ENCODE measurements around the gene VPS52.

The VPS52 gene

DNA sequence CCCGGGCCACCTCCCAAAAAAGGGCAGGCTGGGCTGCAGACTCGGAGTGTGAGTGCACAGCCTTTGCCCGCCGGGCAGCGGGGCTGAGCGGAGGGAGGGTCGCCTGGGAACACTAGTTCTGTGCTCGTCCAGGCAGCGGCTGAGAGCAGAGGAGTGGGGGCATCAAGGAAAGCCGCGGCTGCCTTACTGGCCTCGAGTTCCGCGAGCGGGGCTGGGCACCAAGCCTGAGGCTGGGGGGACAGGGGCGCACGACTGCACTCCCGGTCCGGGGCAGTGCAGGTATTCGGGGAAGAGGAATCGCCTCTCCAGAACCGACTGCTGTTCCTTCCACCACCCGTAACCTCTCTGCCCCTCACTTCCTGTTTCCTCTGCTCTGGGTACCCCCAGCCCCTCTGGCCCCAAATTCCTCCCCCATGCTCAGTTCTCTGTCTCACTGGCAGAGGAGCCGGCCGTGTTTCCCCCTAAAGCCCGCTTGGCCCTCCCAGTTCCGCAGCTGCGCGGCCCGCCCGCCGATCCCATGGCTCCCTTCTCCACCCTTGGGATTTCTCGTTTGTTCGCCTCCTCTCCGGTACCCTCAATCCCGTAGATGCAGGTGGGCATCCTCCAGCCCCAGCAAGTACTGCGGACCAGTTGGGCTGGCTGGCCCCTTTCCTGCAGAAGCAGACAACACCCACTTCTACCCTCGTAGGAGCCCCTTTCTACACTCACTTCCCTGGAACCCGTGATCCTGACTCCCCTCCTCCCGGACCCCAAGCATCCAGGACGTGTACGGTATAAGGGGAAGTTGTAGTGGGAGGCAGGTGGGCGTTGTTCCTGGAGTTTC lies 58.3 kb downstream of the VPS52 start:
- Histone ChIP-seq H3K27me3 (ENCODE audit: insufficient read depth, poor library complexity, severe bottlenecking) (peaks cover 3% of the 10 kb centered on the region), H3K4me3 (replicated peaks; ENCODE audit: insufficient read depth, low read length) (peak overlapping the region; percentile 32), H3K27ac (replicated peaks) (no peak overlapping the region)
- DNase-seq (ENCODE audit: low read depth in 1 of 2, low spot score in 1 of 2), result peak in 1 of 2 experiments; percentile 32
- no peak for TF ChIP-seq GABPA (IDR thresholded peaks at IDR 0.05; ENCODE audit: low read depth)
- TF ChIP-seq, protein P1, sequence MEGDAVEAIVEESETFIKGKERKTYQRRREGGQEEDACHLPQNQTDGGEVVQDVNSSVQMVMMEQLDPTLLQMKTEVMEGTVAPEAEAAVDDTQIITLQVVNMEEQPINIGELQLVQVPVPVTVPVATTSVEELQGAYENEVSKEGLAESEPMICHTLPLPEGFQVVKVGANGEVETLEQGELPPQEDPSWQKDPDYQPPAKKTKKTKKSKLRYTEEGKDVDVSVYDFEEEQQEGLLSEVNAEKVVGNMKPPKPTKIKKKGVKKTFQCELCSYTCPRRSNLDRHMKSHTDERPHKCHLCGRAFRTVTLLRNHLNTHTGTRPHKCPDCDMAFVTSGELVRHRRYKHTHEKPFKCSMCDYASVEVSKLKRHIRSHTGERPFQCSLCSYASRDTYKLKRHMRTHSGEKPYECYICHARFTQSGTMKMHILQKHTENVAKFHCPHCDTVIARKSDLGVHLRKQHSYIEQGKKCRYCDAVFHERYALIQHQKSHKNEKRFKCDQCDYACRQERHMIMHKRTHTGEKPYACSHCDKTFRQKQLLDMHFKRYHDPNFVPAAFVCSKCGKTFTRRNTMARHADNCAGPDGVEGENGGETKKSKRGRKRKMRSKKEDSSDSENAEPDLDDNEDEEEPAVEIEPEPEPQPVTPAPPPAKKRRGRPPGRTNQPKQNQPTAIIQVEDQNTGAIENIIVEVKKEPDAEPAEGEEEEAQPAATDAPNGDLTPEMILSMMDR (IDR thresholded peaks at IDR 0.05; ENCODE audit: insufficient read depth, low read length), result no peak
- TF ChIP-seq, protein P2, sequence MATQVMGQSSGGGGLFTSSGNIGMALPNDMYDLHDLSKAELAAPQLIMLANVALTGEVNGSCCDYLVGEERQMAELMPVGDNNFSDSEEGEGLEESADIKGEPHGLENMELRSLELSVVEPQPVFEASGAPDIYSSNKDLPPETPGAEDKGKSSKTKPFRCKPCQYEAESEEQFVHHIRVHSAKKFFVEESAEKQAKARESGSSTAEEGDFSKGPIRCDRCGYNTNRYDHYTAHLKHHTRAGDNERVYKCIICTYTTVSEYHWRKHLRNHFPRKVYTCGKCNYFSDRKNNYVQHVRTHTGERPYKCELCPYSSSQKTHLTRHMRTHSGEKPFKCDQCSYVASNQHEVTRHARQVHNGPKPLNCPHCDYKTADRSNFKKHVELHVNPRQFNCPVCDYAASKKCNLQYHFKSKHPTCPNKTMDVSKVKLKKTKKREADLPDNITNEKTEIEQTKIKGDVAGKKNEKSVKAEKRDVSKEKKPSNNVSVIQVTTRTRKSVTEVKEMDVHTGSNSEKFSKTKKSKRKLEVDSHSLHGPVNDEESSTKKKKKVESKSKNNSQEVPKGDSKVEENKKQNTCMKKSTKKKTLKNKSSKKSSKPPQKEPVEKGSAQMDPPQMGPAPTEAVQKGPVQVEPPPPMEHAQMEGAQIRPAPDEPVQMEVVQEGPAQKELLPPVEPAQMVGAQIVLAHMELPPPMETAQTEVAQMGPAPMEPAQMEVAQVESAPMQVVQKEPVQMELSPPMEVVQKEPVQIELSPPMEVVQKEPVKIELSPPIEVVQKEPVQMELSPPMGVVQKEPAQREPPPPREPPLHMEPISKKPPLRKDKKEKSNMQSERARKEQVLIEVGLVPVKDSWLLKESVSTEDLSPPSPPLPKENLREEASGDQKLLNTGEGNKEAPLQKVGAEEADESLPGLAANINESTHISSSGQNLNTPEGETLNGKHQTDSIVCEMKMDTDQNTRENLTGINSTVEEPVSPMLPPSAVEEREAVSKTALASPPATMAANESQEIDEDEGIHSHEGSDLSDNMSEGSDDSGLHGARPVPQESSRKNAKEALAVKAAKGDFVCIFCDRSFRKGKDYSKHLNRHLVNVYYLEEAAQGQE (IDR thresholded peaks at IDR 0.05; ENCODE audit: insufficient replicate concordance, low read depth), result no peak
- peak; percentile 74; the same call in 1 of the 2 replicates for TF ChIP-seq SPI1 (IDR thresholded peaks at IDR 0.05; ENCODE audit: borderline replicate concordance, low read depth)
- peak; percentile 2; the same call in 1 of the 2 replicates for TF ChIP-seq POLR2AphosphoS5 (IDR thresholded peaks at IDR 0.05; ENCODE audit: low read depth)

DNA sequence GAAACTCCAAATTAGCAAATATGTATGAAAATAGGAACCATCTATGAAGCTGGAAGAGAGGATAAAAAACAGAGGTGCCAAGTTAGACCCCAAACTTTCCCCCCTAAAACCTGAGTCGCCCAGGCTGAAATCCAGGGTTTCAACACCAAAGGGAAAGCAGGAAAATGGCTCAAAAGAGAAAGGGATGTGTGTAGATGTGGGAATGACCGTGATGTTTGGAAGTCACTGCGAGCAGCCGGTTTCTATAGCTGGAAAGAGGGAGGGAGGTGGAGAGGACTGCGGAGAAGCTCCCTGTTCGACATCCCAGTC lies 58.9 kb downstream of the VPS52 start:
- Histone ChIP-seq H3K4me3 (replicated peaks; ENCODE audit: insufficient read depth, low read length) (peak overlapping the region; percentile 32), H3K27ac (replicated peaks) (no peak overlapping the region), H3K27me3 (ENCODE audit: insufficient read depth, poor library complexity, severe bottlenecking) (peaks cover 3% of the 10 kb centered on the region)
- TF ChIP-seq POLR2AphosphoS5 (IDR thresholded peaks at IDR 0.05; ENCODE audit: low read depth) (no peak), SPI1 (IDR thresholded peaks at IDR 0.05; ENCODE audit: borderline replicate concordance, low read depth) (no peak)
- no peak for DNase-seq (ENCODE audit: low read depth in 1 of 2, low spot score in 1 of 2)

DNA sequence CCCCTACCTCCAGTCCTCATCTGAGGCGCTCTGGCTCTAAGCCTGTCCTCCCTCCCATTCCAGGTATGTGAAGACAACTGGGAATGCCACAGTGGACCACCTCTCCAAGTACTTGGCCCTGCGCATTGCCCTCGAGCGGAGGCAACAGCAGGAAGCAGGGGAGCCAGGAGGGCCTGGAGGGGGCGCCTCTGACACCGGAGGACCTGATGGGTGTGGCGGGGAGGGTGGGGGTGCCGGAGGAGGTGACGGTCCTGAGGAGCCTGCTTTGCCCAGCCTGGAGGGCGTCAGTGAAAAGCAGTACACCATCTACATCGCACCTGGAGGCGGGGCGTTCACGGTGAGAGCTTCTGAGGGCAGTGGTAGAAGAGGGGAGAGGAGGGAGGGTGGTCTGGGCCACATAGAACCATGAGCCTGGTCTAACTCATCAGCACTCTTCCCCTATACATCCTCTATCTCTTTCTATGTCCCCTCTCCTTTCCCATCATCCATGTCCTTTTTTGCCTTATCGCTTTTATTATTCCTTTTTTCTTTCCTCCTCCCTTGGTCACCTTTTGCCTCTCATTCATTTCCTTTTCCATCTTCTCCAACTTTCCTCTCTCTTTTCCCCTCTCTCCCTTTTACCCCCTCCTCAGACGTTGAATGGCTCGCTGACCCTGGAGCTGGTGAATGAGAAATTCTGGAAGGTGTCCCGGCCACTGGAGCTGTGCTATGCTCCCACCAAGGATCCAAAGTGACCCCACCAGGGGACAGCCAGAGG lies 59.8 kb downstream of the VPS52 start:
- Histone ChIP-seq H3K27me3 (ENCODE audit: insufficient read depth, poor library complexity, severe bottlenecking) (peaks cover 3% of the 10 kb centered on the region), H3K4me3 (replicated peaks; ENCODE audit: insufficient read depth, low read length) (no peak overlapping the region), H3K27ac (replicated peaks) (no peak overlapping the region)
- DNase-seq (ENCODE audit: low read depth in 1 of 2, low spot score in 1 of 2), result no peak
- TF ChIP-seq SPI1 (IDR thresholded peaks at IDR 0.05; ENCODE audit: borderline replicate concordance, low read depth) (no peak), POLR2AphosphoS5 (IDR thresholded peaks at IDR 0.05; ENCODE audit: low read depth) (no peak), GABPA (IDR thresholded peaks at IDR 0.05; ENCODE audit: low read depth) (no peak)
- TF ChIP-seq, protein P2 (IDR thresholded peaks at IDR 0.05; ENCODE audit: insufficient replicate concordance, low read depth), result no peak
- TF ChIP-seq, protein P1 (IDR thresholded peaks at IDR 0.05; ENCODE audit: insufficient read depth, low read length), result no peak

DNA sequence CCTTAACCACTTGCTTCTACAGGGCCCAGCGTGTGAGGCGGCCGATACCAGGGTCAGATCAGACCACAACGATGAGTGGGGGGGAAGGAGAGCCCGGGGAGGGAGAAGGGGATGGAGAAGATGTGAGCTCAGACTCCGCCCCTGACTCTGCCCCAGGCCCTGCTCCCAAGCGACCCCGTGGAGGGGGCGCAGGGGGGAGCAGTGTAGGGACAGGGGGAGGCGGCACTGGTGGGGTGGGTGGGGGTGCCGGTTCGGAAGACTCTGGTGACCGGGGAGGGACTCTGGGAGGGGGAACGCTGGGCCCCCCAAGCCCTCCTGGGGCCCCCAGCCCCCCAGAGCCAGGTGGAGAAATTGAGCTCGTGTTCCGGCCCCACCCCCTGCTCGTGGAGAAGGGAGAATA lies 60.5 kb downstream of the VPS52 start:
- Histone ChIP-seq H3K27ac (replicated peaks) (no peak overlapping the region), H3K27me3 (ENCODE audit: insufficient read depth, poor library complexity, severe bottlenecking) (peaks cover 3% of the 10 kb centered on the region), H3K4me3 (replicated peaks; ENCODE audit: insufficient read depth, low read length) (no peak overlapping the region)
- no peak for TF ChIP-seq SPI1 (IDR thresholded peaks at IDR 0.05; ENCODE audit: borderline replicate concordance, low read depth)
- TF ChIP-seq, protein P1 (IDR thresholded peaks at IDR 0.05; ENCODE audit: insufficient read depth, low read length), result no peak
- TF ChIP-seq POLR2AphosphoS5 (IDR thresholded peaks at IDR 0.05; ENCODE audit: low read depth), result no peak
- TF ChIP-seq, protein P2 (IDR thresholded peaks at IDR 0.05; ENCODE audit: insufficient replicate concordance, low read depth), result no peak
- TF ChIP-seq GABPA (IDR thresholded peaks at IDR 0.05; ENCODE audit: low read depth), result no peak
- DNase-seq (ENCODE audit: low read depth in 1 of 2, low spot score in 1 of 2), result no peak

All from HL-60 (cell line).